ENCODE data around the gene LRRC75B.

- no peak for TF ChIP-seq CTCF (IDR thresholded peaks at IDR 0.05 in 8 of 11, conservative IDR thresholded peaks at IDR 0.05 in 3 of 11)
- no peak for TF ChIP-seq POLR2A (IDR thresholded peaks at IDR 0.05)
Observed at GRCh38 chr22:24550902-24551435, 41.9 kb downstream of the LRRC75B start.
